Fibroblast of villous mesenchyme (primary cell): Measurements from ENCODE around the gene PSMB5. TPM values are rescaled to one million over a fixed set of nuclear protein-coding genes. Genes with fewer than 3 reads are reported as not detected.

Source experiments
- DNase-seq: peaks from one replicate; pipeline ENCODE4 v3.0.0-alpha.2; 2010; ENCODE audit warnings: low read depth
- H3K4me3 ChIP-seq: 2 replicates; pipeline ENCODE4 v1.5.1; 2011; ENCODE audit warnings: low read depth, mild to moderate bottlenecking, low read length
- total RNA-seq: library from RNA; depleted of rRNA; stranded (reverse); fragments of >200 nt; gene quantifications from 2 replicates; pipeline ENCODE4 v1.2.3, GENCODE V29; 2012
- TF ChIP-seq, protein P1 (sequence below): IDR thresholded peaks from 2 replicates; pipeline ENCODE4 v1.5.1; 2012; ENCODE audit warnings: low read depth, mild to moderate bottlenecking, low read length; ENCODE audit not compliant: insufficient read depth

The PSMB5 gene
- total RNA-seq, 1 donor: 196 TPM

GRCh38 chr14:23074906-23075305 lies 40.2 kb upstream of the PSMB5 start:
- H3K4me3 ChIP-seq: no peak overlapping the region
- TF ChIP-seq, protein P1, sequence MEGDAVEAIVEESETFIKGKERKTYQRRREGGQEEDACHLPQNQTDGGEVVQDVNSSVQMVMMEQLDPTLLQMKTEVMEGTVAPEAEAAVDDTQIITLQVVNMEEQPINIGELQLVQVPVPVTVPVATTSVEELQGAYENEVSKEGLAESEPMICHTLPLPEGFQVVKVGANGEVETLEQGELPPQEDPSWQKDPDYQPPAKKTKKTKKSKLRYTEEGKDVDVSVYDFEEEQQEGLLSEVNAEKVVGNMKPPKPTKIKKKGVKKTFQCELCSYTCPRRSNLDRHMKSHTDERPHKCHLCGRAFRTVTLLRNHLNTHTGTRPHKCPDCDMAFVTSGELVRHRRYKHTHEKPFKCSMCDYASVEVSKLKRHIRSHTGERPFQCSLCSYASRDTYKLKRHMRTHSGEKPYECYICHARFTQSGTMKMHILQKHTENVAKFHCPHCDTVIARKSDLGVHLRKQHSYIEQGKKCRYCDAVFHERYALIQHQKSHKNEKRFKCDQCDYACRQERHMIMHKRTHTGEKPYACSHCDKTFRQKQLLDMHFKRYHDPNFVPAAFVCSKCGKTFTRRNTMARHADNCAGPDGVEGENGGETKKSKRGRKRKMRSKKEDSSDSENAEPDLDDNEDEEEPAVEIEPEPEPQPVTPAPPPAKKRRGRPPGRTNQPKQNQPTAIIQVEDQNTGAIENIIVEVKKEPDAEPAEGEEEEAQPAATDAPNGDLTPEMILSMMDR: no peak
- DNase-seq: no peak

- DNase-seq: no peak
- peak overlapping the region; percentile 87 for H3K4me3 ChIP-seq
- TF ChIP-seq, protein P1: no peak
Measured at GRCh38 chr14:23071921-23072539, 37.3 kb upstream of the PSMB5 start.

- TF ChIP-seq, protein P1: no peak
Measured at GRCh38 chr14:23071244-23071920, 36.7 kb upstream of the PSMB5 start.

GRCh38 chr14:23070262-23071129 lies 35.8 kb upstream of the PSMB5 start:
- no peak for DNase-seq
- TF ChIP-seq, protein P1: no peak
- H3K4me3 ChIP-seq: peak overlapping the region; percentile 87

More at GRCh38 chr14:23071244-23071920, 36.7 kb upstream of the PSMB5 start:
- peak overlapping the region; percentile 87 for H3K4me3 ChIP-seq
- peak; percentile 94 for DNase-seq

DNA sequence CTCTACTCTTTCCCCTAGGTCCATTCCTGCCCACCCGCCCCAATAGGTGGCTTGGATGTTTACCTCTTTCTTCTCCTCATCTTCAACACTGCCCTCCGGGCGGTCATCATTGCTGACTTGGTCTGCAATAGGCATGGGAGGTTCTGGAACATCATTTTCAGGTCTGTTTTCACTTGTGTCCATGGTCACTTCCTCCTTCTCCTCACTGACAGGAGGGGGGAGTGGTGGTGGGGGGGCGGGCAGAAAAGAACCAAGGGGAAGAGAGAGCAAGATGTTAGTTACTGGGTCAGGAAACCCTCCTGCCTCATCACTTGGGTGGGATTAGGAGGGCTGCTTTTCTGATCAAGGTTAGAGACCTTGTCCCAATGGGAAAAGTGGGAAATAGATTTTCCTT lies 34.7 kb upstream of the PSMB5 start:
- H3K4me3 ChIP-seq: no peak overlapping the region
- no peak for DNase-seq
- TF ChIP-seq, protein P1: no peak

- DNase-seq: peak; percentile 95
- TF ChIP-seq, protein P1: peak; percentile 100
- H3K4me3 ChIP-seq: peak overlapping the region; percentile 8
Measured at GRCh38 chr14:23068789-23069412, 34.2 kb upstream of the PSMB5 start.
